SK-N-SH treated with all-trans-retinoic acid at 6 μM for 48 hours (cell line): ENCODE results near the gene KIF22.
"Not testable (repeated sequence)": the region's sequence is repeated elsewhere in the genome, so short reads cannot be mapped to it uniquely, and the experiment has no call there.

Experiments used
- ATAC-seq: fragments of 200-7000 bp; cut with Tn5 transposase; 3 replicates; pipeline ENCODE4 v1.9.1; 2020; ENCODE audit warnings: mild to moderate bottlenecking, moderate library complexity
- ARNTL ChIP-seq: fragments of 450-650 bp; formaldehyde crosslinking; IDR thresholded peaks from 2 replicates; pipeline ENCODE4 v1.5.0; 2020; ENCODE audit warnings: low read depth, mild to moderate bottlenecking, moderate library complexity, borderline replicate concordance
- BACH2 ChIP-seq: fragments of 250-450 bp; sonication (Bioruptor Pico); IDR thresholded peaks from 2 replicates; pipeline ENCODE4 v1.9.0; 2021; ENCODE audit warnings: mild to moderate bottlenecking, borderline replicate concordance
- CSDC2 ChIP-seq: fragments of 250-450 bp; sonication (Bioruptor Pico); IDR thresholded peaks from 2 replicates; pipeline ENCODE4 v1.5.0; 2020; ENCODE audit warnings: mild to moderate bottlenecking, moderate library complexity
- ESRRG ChIP-seq: fragments of 250-450 bp; sonication (Bioruptor Pico); IDR thresholded peaks from 2 replicates; pipeline ENCODE4 v1.6.1; 2021; ENCODE audit warnings: mild to moderate bottlenecking
- GLIS3 ChIP-seq: fragments of 250-450 bp; sonication (Bioruptor Pico); IDR thresholded peaks from 2 replicates; pipeline ENCODE4 v1.5.0; 2020; ENCODE audit warnings: mild to moderate bottlenecking, moderate library complexity
- ISL1 ChIP-seq: fragments of 250-450 bp; sonication (Bioruptor Pico); IDR thresholded peaks from 2 replicates; pipeline ENCODE4 v2.1.2; 2022; ENCODE audit warnings: mild to moderate bottlenecking, moderate library complexity
- OSR1 ChIP-seq: fragments of 250-450 bp; sonication (Bioruptor Pico); IDR thresholded peaks from 2 replicates; pipeline ENCODE4 v1.8.0; 2022; ENCODE audit warnings: moderate library complexity, mild to moderate bottlenecking, inconsistent platforms
- RARB ChIP-seq: fragments of 250-450 bp; sonication (Bioruptor Pico); IDR thresholded peaks from 2 replicates; pipeline ENCODE4 v1.8.0; 2021; ENCODE audit warnings: mild to moderate bottlenecking, moderate library complexity
- SNAI2 ChIP-seq: fragments of 250-450 bp; sonication (Bioruptor Pico); IDR thresholded peaks from 2 replicates; pipeline ENCODE4 v1.5.0; 2020; ENCODE audit warnings: mild to moderate bottlenecking, moderate library complexity
- TCF4 ChIP-seq: fragments of 250-450 bp; sonication (Bioruptor Pico); IDR thresholded peaks from 2 replicates; pipeline ENCODE4 v1.8.0; 2021; ENCODE audit warnings: mild to moderate bottlenecking, moderate library complexity, borderline replicate concordance
- TOX ChIP-seq: fragments of 250-450 bp; sonication (Bioruptor Pico); IDR thresholded peaks from 2 replicates; pipeline ENCODE4 v1.8.0; 2021; ENCODE audit warnings: mild to moderate bottlenecking, moderate library complexity, borderline replicate concordance
- ZFP3 ChIP-seq: fragments of 250-450 bp; sonication (Bioruptor Pico); IDR thresholded peaks from 2 replicates; pipeline ENCODE4 v1.5.0; 2020; ENCODE audit warnings: mild to moderate bottlenecking, moderate library complexity
- ZFP30 ChIP-seq: fragments of 450-650 bp; formaldehyde crosslinking; IDR thresholded peaks from 2 replicates; pipeline ENCODE4 v1.5.0; 2022; ENCODE audit warnings: mild to moderate bottlenecking, moderate library complexity
- ZNF565 ChIP-seq: fragments of 450-650 bp; formaldehyde crosslinking; conservative IDR thresholded peaks from 2 replicates; pipeline ENCODE4 v1.5.0; 2020; ENCODE audit warnings: low read depth, mild to moderate bottlenecking, moderate library complexity
- ZNF70 ChIP-seq: fragments of 450-650 bp; formaldehyde crosslinking; IDR thresholded peaks from 2 replicates; pipeline ENCODE4 v1.5.0; 2020; ENCODE audit warnings: mild to moderate bottlenecking, moderate library complexity
- ZNF8 ChIP-seq: fragments of 450-650 bp; formaldehyde crosslinking; IDR thresholded peaks from 2 replicates; pipeline ENCODE4 v1.5.0; 2020; ENCODE audit warnings: mild to moderate bottlenecking, moderate library complexity
- TF ChIP-seq, protein P1 (sequence below): fragments of 250-450 bp; sonication (Bioruptor Pico); IDR thresholded peaks from 2 replicates; pipeline ENCODE4 v1.8.0; 2020; ENCODE audit warnings: mild to moderate bottlenecking, moderate library complexity, borderline replicate concordance
- TF ChIP-seq, protein P2 (sequence below): fragments of 250-450 bp; sonication (Bioruptor Pico); IDR thresholded peaks from 2 replicates; pipeline ENCODE4 v1.8.0; 2021; ENCODE audit warnings: low read depth, mild to moderate bottlenecking, moderate library complexity, borderline replicate concordance
- TF ChIP-seq, protein P3 (sequence below): fragments of 250-450 bp; sonication (Bioruptor Pico); IDR thresholded peaks from 2 replicates; pipeline ENCODE4 v1.5.0; 2020; ENCODE audit warnings: mild to moderate bottlenecking, moderate library complexity
- TF ChIP-seq, protein P4 (sequence below): fragments of 250-450 bp; sonication (Bioruptor Pico); IDR thresholded peaks from 2 replicates; pipeline ENCODE4 v1.5.1; 2021; ENCODE audit warnings: mild to moderate bottlenecking, moderate library complexity

Gene KIF22

DNA sequence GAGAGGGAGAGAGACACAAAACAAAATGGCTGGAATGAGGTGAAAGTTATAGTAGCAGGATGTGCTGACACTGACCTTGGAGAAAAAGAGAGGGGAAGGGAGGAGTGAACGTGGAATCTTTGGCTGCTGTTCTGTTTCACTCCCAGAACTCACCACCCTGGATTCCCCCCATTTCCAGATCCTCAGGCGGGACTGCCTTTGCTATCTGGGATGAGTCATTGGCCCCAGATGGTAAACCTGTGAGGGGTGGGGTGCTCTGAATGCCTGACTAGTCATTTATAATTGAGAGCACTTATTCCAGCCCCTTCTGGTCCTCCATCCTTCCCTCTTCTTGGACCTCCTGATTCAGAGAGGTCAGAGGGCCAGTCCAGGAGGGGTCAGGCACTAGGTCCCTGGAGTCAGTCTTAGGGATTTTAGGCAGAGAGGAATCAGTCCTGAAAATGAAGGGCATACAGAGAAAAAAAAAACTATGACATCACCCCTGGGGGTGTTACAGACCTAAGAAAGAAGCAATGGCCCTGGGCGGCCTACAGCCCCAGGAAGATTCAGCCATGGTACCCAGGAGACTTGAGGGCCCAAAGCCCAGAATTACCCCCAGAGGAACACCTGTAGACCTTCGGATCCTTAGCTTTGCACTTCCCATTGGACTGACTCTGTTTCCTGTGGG, 14.7 kb upstream of the KIF22 start:
- ATAC-seq, result peak; percentile 51; the same call in 2 of the 3 replicates
- TF ChIP-seq, protein P1, sequence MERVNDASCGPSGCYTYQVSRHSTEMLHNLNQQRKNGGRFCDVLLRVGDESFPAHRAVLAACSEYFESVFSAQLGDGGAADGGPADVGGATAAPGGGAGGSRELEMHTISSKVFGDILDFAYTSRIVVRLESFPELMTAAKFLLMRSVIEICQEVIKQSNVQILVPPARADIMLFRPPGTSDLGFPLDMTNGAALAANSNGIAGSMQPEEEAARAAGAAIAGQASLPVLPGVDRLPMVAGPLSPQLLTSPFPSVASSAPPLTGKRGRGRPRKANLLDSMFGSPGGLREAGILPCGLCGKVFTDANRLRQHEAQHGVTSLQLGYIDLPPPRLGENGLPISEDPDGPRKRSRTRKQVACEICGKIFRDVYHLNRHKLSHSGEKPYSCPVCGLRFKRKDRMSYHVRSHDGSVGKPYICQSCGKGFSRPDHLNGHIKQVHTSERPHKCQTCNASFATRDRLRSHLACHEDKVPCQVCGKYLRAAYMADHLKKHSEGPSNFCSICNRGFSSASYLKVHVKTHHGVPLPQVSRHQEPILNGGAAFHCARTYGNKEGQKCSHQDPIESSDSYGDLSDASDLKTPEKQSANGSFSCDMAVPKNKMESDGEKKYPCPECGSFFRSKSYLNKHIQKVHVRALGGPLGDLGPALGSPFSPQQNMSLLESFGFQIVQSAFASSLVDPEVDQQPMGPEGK (CRISPR knock-in tag), result no peak
- TF ChIP-seq CSDC2 (CRISPR knock-in tag) (no peak), ISL1 (CRISPR knock-in tag) (no peak), ARNTL (CRISPR knock-in tag) (no peak), TCF4 (CRISPR knock-in tag) (no peak), RARB (CRISPR knock-in tag) (no peak)
- TF ChIP-seq, protein P2, sequence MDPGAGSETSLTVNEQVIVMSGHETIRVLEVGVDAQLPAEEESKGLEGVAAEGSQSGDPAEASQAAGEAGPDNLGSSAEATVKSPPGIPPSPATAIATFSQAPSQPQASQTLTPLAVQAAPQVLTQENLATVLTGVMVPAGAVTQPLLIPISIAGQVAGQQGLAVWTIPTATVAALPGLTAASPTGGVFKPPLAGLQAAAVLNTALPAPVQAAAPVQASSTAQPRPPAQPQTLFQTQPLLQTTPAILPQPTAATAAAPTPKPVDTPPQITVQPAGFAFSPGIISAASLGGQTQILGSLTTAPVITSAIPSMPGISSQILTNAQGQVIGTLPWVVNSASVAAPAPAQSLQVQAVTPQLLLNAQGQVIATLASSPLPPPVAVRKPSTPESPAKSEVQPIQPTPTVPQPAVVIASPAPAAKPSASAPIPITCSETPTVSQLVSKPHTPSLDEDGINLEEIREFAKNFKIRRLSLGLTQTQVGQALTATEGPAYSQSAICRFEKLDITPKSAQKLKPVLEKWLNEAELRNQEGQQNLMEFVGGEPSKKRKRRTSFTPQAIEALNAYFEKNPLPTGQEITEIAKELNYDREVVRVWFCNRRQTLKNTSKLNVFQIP (CRISPR knock-in tag), result no peak

DNA sequence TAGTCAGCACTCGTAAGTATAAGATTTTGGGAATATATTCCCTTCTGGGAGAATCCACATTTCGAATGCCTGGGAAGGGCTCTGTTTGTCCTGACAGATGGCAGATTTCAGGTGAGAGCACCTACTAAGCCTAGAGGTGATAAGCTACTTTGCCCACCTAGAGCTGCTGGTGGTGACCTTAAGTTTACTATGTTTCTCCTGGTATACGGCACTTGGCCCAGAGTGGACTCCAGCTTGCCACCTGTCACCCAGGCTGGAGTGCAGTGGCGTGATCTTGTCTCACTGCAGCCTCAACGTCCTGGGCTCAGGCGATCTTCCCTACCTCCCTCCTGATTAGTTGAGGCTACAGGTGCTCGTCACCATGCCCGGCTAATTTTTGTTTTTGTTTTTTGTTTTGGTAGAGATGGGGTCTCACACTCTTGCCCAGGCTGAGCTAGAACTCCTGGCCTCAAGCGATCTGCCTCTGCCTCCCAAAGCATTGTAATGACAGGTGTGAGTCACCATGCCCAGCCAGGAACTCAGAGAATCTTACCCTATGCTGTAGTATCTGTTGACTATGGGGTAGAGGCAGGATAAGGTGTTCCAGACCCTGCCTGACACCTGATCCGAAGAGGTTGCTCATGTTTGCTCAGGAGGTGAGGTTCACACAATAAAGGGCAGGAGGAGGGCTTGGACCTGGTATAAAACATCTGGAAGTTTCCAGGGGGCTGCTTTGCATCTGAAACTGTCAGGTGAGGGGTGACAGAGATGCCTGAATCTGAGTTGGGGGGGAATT, 12.8 kb upstream of the KIF22 start, which contains the start of gene ZG16:
ZG16 (plus strand) TSS at position 681 of the 775 bp plus-strand sequence. CDS start 1,011 bp downstream, outside the sequence.
- ATAC-seq, result no peak
- no peak for TF ChIP-seq ESRRG (CRISPR knock-in tag)
- TF ChIP-seq ZNF8 (CRISPR knock-in tag), result no peak
- TF ChIP-seq OSR1 (CRISPR knock-in tag), result no peak

DNA sequence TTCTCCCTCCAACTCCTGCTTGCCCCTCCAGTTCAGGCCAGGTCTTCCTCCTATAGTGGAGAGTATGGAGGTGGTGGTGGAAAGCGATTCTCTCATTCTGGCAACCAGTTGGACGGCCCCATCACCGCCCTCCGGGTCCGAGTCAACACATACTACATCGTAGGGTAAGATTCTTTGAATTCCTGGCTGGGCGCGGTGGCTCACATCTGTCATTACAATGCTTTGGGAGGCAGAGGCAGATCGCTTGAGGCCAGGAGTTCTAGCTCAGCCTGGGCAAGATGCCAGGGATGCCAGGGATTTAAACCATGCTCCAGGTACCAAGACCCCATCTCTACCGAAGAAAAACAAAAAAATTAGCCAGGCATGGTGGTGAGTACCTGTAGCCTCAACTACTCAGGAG, 11.1 kb upstream of the KIF22 start:
- TF ChIP-seq ARNTL (CRISPR knock-in tag), result no peak
- TF ChIP-seq ZFP30 (CRISPR knock-in tag), result no peak
- no peak for TF ChIP-seq ZNF70
- TF ChIP-seq, all 23 proteins: peak for 0
- ATAC-seq, result no peak

DNA sequence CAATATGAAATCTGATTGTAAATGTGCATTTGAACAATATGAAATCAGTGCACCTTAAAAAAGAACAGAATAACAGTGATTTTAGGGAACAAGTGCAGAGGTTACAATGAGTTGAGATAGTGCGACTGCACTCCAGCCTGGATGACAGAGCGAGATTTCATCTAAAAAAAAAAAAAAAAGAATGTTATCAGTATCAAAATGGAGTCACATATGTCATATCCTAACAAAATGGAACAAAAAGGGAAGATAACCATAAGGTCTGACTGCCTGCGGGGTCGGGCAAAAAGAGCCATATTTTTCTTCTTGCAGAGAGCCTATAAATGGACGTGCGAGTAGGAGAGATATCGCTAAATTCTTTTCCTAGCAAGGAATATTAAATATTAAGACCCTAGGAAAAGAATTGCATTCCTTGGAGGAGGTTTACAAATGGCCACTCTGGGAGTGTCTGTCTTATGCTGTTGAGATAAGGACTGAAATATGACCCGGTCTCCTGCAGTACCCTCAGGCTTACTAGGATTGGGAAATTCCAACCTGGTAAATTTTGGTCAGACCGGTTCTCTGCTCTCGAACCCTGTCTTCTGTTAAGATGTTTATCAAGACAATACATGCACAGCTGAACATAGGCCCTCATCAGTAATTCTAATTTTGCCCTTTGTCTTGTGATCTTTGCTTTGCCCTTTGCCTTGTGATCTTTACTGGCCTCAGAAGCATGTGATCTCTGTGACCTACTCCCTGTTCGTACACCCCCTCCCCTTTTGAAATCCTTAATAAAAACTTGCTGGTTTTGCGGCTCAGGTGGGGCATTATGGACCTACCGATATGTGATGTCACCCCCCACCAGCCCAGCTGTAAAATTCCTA, 7.2 kb upstream of the KIF22 start:
- not testable (repeated sequence) for ATAC-seq

DNA sequence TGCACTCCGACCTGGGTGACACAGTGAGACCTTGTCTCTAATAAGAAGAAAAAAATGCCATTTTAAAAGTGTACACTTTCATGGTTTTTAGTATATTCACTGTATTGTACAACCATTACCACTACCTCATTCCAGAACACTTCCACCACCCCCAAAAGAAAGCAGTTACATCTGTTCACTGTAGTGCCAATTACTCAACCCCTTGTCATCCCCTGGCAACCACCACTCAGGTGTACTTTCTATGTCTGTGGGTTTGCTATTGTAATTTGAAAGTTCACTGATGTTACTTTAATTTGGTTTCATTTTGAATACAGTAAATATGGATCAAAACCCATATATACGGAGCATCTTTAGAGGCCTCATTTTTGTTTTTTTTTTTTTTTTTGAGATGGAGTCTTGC, 6.4 kb upstream of the KIF22 start:
- ATAC-seq, result no peak
- TF ChIP-seq BACH2 (CRISPR knock-in tag) (no peak), TOX (CRISPR knock-in tag) (no peak), RARB (CRISPR knock-in tag) (no peak), ZNF565 (CRISPR knock-in tag) (no peak), SNAI2 (no peak), OSR1 (CRISPR knock-in tag) (no peak), GLIS3 (CRISPR knock-in tag) (no peak), ZFP30 (CRISPR knock-in tag) (no peak), ARNTL (CRISPR knock-in tag) (no peak), ZFP3 (CRISPR knock-in tag) (no peak)
- TF ChIP-seq, protein P3, sequence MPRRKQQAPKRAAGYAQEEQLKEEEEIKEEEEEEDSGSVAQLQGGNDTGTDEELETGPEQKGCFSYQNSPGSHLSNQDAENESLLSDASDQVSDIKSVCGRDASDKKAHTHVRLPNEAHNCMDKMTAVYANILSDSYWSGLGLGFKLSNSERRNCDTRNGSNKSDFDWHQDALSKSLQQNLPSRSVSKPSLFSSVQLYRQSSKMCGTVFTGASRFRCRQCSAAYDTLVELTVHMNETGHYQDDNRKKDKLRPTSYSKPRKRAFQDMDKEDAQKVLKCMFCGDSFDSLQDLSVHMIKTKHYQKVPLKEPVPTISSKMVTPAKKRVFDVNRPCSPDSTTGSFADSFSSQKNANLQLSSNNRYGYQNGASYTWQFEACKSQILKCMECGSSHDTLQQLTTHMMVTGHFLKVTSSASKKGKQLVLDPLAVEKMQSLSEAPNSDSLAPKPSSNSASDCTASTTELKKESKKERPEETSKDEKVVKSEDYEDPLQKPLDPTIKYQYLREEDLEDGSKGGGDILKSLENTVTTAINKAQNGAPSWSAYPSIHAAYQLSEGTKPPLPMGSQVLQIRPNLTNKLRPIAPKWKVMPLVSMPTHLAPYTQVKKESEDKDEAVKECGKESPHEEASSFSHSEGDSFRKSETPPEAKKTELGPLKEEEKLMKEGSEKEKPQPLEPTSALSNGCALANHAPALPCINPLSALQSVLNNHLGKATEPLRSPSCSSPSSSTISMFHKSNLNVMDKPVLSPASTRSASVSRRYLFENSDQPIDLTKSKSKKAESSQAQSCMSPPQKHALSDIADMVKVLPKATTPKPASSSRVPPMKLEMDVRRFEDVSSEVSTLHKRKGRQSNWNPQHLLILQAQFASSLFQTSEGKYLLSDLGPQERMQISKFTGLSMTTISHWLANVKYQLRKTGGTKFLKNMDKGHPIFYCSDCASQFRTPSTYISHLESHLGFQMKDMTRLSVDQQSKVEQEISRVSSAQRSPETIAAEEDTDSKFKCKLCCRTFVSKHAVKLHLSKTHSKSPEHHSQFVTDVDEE (CRISPR knock-in tag), result no peak
- TF ChIP-seq, protein P2 (CRISPR knock-in tag), result no peak
- TF ChIP-seq, protein P1 (CRISPR knock-in tag), result no peak
- TF ChIP-seq, protein P4, sequence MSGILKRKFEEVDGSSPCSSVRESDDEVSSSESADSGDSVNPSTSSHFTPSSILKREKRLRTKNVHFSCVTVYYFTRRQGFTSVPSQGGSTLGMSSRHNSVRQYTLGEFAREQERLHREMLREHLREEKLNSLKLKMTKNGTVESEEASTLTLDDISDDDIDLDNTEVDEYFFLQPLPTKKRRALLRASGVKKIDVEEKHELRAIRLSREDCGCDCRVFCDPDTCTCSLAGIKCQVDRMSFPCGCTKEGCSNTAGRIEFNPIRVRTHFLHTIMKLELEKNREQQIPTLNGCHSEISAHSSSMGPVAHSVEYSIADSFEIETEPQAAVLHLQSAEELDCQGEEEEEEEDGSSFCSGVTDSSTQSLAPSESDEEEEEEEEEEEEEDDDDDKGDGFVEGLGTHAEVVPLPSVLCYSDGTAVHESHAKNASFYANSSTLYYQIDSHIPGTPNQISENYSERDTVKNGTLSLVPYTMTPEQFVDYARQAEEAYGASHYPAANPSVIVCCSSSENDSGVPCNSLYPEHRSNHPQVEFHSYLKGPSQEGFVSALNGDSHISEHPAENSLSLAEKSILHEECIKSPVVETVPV (CRISPR knock-in tag), result no peak
